ENCODE measurements around the gene HECTD2.
"Not testable (repeated sequence)": the region's sequence is repeated elsewhere in the genome, so short reads cannot be mapped to it uniquely, and the experiment has no call there.

HECTD2 gene

DNA sequence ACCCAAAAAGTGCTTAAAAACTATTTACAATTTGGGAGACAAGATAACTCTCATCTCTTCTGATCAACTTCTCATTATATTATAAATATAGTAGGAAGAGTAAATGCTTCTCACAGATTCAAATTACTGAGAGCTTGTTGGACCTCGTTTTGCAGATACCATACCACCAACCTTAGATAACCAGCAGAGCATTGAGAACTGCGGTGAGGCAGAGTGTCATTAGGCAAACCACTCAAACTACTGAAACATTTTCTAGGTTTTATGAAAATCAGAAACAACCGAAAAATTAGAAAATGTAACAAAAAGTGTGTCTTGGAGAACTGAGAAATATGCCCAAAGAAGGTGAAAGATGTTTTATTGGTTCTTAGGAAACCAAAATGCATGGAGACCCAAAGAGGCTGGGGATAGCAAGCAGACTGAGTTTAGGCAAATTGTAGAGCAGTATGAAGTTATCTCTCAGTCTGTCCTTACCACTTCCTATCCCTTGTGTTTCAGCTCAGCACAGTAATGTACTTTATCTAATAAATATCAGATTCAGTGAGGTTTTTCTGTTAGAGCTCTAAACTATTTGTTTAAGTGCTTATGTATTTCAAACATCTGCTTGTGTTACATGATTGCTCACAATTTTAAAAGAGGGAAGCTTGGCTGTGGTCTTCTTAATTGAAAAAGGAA, 77.9 kb downstream of the HECTD2 start:
- no peak for DNase-seq

DNA sequence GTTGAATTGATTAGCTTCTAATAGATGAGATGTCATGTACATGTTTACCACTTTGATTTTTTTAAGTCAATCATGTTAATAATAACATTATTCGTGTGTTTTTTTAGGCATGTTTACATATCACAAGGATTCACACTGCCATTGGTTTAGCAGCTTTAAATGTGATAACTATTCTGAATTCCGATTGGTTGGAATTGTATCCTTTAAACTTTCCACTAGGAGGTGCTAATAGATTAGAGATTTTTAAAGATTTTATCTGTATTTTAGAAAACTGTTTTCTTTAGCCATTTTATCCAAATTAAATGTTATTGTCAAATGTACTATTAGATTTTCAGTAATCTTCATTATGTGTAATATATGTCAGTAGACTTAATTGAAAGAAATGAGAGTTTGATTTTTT, 83.2 kb downstream of the HECTD2 start:
- no peak for DNase-seq

DNA sequence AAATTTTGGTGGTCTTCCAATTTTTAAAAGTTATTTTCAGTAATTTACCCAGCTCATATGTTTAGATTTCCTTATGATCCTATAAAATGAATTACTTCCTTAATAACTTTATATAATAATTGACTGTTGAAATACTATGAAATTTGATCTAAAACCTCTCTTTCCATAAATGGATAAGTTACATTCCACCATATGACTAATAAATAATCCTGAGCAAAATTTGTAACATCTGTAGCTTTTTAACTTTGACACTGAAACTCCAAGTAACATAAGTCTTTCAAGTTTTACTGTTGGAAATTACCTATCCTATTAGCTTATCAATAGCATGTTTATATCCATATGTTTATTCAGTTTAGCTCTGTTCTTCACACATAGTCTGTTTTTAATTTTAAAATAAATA, 85.3 kb downstream of the HECTD2 start:
- no peak for DNase-seq

DNA sequence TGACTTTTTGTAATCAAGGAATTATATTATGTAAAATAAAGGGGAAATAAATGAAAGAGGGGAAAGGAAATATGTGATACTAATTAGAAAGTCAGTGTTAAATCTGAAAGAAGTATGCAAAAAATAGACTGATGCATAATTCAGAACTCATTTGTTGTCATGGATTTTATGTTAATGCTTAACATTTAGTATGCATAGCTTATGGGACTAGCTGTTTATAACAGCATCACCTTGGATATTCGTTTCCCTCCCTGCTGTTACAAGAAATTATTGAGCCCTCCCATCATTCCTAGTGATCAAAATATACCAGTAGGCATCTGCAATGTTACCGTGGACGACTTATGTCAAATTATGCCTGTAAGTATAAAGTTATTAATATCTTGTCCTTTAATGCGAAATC, 85.9 kb downstream of the HECTD2 start:
- DNase-seq, result no peak

DNA sequence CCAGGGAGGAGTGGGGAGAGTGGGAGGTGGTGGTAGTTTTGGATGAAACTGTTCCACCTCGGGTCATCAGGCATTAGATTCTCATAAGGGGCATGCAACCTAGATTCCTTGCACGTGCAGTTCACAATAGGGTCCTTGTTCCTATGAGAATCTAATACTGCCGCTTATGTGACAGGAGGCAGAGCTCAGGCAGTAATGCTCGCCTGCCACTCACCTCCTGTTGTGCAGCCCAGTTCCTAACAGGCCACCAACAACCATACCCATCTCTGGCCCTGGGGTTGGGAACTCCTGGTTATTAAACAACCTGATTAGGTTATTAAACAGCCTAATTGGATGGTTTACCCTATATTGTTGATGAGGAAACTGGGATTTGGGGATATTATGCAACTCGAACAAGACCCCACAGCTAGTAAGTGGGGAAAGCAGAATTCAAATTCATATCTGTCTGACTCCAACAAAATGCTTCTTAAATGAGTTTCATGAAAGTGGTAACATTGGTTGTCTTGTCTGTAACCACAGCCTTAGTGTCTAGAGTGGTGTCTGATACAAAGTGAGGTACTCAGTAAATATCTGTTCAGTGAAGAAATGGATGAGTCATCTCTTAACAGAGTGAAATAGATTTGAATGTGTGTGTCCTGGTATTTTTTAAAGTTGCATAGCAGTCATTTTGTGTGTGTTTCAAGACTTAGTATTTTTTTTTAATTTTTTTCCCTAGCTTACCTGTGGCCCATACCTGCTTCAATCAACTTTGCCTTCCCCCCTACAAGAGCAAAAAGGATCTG, 101.6 kb downstream of the HECTD2 start:
- no peak for DNase-seq

DNA sequence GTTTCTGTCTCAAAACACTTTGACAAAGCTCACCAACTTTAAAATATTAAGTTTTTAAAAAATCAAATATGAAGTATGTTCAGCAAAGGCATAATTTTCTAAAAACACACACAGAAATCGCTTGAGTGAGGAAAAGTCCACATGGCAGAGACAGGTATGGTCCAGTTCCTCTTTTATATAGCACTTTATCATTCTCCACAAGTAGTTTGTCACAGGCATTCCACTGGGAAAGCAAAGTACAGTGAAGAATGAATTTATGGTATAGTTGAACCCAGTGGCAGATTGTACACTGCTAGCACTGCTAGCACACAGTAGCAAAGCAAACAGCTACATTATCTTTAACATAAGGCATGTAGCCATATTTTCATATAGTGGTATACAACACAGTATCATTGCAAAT, 102.3 kb downstream of the HECTD2 start:
- no peak for DNase-seq

DNA sequence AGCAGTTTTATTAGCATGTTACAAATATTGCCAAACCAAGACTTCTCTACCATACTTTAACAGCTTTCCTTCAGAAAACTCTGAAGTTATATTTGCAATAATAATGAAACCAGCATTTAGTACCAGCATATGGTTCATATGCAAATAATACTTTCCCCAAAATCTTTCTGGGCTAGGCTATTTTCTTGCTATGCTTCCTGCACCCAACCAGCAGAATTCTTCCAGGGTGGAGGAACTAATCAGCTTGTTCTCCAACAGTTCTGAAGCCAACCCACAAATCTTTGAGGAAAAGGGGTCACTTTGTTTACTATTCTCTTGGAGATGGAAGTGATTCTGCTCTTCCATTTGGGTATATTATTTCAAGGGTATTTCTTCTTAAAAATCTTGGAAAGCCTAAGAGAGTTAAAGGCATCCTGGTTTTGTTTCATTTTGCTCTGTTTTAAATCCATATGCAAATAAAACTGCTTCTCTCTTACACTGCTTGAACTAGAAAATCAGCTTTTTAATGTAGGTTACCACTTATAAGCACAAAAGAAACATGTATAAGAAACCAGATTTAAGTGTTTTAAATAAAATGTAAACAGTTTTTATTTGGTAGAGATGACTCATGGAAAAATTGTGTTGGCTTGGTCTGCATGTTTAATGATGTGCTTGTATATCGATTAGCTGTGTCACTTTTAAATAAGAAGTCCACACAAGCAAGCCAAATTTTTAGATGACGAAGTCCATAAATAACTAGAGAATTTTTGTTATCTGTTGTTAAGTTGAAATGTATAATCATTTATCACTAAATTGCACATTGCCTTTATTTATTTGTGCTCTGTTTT, 103.7 kb downstream of the HECTD2 start:
- no peak for DNase-seq

DNA sequence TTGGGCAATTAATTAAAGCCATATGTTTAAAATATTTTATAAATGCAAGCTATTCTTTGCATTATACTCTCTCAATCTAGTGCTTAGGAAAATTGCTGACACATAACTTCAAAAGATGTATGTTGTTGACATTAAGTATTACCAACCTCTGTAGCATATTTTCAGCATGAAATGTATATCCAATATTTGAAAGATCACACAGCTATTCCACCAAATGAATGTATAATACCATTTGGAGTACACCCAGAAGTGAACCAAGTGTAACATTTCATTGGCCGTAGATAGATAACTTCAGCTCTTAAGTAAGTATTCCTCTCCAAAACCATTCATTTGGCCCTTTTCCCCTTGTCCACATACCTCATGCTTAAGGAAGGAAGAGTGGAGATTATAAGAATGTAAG, 104.6 kb downstream of the HECTD2 start:
- DNase-seq, result no peak

DNA sequence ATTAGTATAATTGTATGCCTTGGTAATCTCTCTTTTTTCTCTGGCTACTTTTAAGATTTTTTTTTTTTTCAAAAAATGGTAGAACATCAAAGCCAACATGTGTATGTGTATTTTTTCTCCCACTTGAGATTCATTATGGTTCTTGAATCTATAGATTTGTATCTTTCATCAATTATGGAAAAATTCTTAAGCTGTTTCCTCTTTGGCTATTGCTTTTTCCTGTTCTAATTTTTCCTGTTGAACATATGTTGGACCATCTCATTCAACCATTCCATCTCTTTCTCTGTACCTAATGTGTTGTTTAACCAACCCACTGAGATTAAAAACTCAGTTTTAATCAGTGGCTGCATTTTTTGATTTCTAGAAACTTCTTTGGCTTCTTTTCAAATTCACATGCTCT, 107.2 kb downstream of the HECTD2 start:
- no peak for DNase-seq

DNA sequence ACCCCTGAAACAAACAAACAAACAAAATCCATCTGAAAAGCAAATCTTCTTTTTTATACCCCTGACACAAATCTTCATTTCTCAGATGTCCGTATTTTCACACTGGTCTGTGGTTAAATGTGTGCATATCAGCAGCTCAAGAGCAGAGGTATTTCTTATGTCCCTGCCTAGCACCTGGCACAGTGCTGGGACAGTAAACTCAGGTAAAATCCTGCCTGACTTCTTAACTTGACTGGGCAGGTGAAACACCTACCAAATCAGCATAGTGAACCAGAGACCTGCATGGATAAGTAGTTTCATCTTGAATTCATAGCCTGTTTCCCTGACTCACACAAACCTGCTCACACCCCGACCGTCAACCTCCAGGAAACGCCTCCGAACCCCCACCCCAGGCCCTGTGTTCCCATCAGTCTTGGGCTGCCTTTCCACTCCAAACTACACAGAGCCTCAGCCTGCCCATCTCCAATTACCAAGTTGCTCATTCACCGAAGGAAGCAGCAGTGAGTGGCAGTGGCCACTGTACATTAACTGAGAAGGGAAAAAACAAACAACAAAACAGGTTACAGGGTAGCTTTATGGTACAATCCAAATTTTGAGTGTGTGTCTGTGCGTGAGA, 109.9 kb downstream of the HECTD2 start:
- DNase-seq, result no peak

DNA sequence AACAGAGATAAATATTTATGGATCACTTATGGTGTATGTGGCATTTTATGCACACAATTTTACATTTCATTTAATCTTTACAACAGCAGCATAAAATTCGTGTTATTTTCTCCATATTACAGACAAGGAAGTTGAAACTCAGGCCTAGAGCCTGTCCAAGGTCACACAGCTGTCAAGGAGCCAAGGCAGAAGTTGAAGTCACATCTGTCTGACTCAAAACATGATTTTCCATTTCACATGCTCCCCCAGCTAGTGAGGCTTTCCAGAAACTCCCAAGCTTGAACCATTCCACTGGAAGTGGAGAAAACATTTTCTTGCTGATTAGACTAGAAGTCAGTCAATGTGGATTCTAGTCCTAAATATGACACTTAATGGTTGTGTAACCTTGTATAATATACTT, 110.5 kb downstream of the HECTD2 start:
- DNase-seq, result no peak

DNA sequence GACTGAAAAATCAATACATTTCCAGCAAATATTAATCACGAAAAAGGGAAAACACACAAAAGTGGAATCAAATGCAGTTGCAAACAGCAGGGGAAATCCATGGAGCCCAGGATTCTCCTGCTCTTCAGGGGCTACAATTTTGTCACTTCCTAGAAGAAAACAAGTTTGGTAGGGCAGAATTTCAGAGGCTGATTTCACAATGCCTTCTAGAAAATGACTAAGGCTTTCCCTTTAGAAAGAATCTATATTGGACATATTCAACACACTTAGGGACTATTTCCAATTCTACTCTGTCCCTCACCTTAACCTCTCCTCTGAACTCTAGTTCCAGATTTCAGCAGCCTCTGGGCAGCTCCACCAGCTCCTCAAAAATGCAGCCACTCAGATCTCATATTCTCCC, 111.3 kb downstream of the HECTD2 start:
- no peak for DNase-seq

DNA sequence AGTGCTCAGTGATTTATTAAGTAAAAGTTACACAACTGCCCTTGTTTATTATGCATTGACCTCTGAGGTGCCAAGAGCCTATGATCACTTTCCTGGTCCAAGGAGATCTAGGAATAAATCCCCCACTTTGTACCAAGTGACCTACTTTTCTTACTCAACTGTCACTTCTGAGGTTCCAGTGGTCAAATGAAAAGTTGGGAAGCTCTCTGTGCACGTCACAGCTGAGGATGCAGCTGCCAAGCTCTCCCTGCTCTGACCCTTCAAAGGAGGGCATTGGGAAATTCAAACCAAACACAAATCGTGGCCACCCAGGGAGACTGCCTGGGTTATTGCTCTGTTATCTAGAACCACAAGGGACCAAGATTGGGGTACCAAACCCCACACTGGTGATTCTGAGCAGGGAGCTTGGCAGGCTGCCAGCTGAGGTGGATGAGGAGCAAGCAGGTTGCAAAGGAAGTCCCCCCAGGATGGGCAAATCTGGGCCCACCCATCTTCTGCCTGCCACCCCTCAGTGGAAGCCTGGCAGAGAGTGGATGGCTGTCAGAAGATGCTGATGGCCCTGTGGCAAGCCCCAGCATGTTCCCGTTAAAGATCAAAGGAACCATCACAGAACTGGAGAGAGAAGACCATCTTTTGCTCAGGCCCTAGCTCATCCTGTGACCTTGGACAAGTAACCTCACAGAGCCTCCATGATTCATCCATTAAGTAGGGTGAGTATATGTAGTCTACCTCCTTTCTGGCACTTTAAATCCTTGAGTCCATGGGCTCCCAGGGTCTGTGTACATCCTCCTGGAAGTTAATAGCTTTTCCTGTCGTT, 116.0 kb downstream of the HECTD2 start:
- DNase-seq, result peak in 1 of 6 experiments; percentile 7

DNA sequence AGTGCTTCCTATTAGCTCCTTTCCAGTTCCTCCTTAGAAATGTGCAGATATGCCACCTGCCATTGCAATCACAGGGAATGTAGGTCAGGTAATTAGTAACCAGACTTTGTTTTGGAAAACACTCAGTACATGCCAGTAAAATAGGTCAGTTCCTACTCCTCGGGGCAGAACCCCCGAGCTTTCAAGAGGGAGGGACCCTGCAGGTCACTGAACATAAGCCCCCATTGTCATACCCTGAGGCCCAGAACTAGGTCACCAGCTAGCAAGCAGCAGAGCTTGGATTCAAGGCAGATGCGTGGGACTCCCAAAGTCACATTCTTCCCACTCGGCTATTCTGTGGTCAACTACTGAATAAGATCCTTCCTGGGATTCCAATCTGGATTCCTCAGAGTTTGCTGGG, 117.9 kb downstream of the HECTD2 start:
- DNase-seq, result no peak

DNA sequence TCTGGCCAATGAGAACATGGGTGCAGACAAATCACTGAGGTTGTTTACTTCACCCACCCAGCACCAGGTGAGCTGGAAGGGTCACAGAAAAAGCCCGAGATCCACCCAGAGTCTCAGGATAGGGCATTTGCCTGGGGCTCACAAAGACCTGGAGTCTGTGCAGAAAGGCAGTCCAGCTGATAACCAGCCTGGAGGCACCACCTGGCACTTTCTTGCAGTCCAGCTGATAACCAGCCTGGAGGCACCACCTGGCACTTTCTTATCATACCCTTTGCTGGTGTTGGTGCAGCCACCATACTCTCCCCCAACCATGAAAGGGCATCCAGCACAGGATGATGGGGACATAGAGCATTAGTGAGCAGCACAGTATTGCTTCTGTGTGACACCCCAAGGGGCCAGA, 118.6 kb downstream of the HECTD2 start:
- no peak for DNase-seq

DNA sequence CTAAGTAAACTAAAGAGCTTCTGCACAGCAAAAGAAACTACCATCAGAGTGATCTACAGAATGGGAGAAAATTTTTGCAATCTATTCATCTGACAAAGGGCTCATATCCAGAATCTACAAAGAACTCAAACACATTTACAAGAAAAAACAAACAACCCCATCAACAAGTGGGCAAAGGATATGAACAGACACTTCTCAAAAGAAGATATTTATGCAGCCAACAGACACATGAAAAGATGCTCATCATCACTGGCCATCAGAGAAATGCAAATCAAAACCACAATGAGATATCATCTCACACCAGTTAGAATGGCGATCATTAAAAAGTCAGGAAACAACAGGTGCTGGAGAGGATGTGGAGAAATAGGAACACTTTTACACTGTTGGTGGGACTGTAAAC, 124.6 kb downstream of the HECTD2 start:
- DNase-seq, result not testable (repeated sequence)

DNA sequence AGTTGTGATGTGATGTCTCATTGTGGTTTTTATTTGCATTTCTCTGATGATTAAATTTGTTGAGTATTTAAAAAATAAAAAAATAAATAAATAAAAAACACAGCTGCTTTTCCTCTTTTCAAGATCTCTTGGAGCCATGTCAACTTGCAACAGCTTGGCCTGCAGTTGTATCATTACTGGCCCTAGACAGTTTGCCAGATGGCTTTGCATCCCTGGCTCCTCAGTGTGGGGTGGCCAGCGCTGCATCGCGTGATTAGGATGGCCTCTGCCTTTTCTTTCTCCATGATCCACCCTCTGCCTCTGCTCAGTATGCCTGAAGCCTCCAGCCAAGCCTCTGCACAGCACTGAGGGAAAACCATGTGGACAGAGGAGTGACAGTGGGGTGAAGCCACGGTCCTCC, 126.0 kb downstream of the HECTD2 start:
- DNase-seq, result no peak

DNA sequence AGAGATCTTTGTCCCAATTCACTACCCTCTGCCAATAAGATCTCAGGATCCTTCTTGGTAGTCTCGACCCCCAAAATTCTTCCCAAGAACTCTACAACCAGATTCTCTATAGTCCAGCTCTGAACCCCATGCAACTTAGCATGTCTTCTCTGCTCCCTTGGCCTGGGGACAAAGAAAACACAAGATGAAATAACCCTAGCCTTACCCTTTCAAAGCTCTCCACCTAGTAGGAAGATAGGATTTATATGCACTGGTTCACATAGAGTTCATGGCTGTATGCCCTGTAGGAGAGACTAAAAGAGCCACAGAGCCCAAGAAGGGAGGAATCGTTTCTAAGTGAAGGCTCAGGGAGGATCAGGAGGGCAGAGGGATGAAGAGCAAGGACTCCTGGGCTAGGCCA, 126.6 kb downstream of the HECTD2 start:
- no peak for DNase-seq

DNA sequence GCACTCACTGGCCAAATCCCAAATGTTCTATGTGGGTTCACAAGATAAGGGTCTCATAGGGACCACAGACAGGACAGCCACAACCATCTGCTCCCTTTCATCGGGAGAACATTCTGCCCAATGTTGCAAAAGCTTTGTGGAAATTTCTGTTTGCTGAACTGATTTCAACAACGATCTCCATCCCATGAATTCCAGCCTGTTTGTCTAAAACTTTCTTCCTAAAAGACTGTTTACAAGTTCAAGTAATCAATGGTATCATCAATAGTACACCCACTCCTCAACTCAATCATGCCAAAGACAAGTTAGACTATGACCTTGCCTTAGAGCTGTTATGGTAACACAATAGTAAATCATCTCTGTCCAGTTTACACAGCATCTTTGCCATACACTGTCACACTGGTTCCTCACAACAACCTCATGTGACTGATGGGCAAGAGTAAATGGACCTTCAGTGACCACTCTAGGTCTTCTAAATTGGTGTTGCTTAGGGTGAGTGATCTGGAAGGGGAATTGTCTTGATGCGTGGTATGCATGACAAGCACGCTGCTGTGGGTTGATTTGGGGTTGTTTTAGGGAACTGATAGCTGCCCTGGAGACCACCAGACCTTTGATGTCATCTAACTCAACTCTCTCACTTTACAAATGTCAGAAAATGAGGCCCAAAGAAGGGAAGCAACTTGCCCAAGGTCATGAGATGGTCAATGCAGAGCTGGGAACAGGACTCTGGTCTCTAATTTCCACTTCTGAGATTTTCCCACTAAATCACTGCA, 127.7 kb downstream of the HECTD2 start:
- DNase-seq, result no peak

DNA sequence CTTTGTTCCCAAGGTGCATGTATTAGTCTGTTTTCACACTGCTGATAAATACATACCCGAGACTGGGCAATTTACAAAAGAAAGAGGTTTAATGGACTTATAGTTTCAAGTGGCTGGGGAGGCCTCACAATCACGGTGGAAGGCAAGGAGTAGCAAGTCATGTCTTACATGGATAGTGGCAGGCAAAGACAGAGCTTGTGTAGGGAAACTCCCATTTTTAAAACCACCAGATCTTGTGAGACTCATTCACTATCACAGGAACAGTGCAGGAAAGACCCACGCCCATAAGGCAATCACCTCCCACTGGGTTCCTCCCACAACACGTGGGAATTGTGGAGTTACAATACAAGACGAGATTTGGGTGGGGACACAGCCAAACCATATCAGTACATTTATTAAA, 129.8 kb downstream of the HECTD2 start:
- no peak for DNase-seq

DNA sequence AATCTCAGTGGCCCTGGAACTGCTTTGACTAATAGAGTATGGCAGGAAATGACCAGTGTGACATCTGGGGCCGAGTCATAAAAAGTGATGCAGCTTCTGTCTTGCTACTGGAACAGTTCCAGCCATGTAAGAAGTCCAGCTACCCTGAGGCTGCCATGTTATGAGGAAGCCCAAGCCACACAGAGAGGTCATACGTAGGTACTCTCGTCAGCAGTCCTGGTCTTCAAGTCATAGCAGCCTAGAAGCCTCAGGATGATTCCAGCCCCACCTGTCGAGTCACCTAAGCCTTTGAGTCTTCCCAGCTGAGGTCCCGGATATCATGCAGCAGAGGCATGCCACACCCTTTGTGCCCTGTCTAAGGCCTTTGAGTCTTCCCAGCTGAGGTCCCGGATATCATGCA, 130.6 kb downstream of the HECTD2 start:
- no peak for DNase-seq

DNA sequence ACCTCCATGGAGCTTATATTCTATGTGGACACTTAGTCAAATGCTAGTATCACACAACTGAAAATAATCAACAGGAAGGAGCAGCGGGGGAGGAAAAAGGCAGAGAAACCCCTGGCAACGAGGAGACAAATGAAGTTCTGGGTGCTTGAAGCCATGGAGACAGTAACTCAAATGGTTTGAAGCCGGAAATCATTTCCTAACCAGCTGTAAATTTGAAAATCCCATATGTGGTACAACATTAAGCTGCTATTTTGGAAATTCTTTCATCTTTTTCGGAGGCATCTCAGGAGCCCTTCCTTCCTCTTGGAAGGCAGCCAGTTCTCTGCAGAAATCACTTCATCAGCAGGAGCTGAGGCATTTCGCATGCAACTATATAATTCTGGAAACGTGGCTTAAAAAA, 131.3 kb downstream of the HECTD2 start:
- no peak for DNase-seq
